Activated naive CD4-positive, alpha-beta T cell treated with anti-CD3 and anti-CD28 coated beads for 36 hours (primary cell): ENCODE data around the gene DPP4. TPM values are rescaled to one million over a fixed set of nuclear protein-coding genes. Genes with fewer than 3 reads are reported as not detected.

Experiments used
- CTCF ChIA-PET: fragments of 350-600 bp; sonication (Branson Sonifier 250); formaldehyde crosslinking; loops from one replicate; lab custom pipeline; 2021; ENCODE audit warnings: antibody characterized with exemption; lab: Charles Lee
- DNase-seq: peaks from one replicate; pipeline ENCODE4 v3.0.0-alpha.2; 2020
- H3K27ac Mint-ChIP-seq: one replicate; pipeline ENCODE4 v1.8.0; 2021; ENCODE audit warnings: mild to moderate bottlenecking, mixed read lengths
- H3K27me3 Mint-ChIP-seq: one replicate; pipeline ENCODE4 v1.8.0; 2021; ENCODE audit warnings: low read depth, mixed read lengths
- H3K36me3 Mint-ChIP-seq: one replicate; pipeline ENCODE4 v1.8.0; 2021; ENCODE audit warnings: low read depth, mixed read lengths
- H3K4me1 Mint-ChIP-seq: one replicate; pipeline ENCODE4 v1.8.0; 2021; ENCODE audit warnings: low read depth, mixed read lengths
- H3K4me3 Mint-ChIP-seq: one replicate; pipeline ENCODE4 v1.8.0; 2021; ENCODE audit warnings: mild to moderate bottlenecking, moderate library complexity, mixed read lengths
- H3K9me3 Mint-ChIP-seq: one replicate; pipeline ENCODE4 v1.8.0; 2021; ENCODE audit warnings: mixed read lengths
- intact Hi-C: fragments of 100-400 bp; cut with micrococcal nuclease; formaldehyde crosslinking; loops from one replicate; pipeline ENCODE4 v1.15.1; 2023
- total RNA-seq, 2 experiments: library from RNA; stranded (reverse); gene quantifications; one replicate each; pipeline ENCODE4 v1.2.3, GENCODE V29; 2021

The DPP4 gene
- total RNA-seq, 2 experiments from 2014 or later, result 11.9 to 12.9 TPM

DNA sequence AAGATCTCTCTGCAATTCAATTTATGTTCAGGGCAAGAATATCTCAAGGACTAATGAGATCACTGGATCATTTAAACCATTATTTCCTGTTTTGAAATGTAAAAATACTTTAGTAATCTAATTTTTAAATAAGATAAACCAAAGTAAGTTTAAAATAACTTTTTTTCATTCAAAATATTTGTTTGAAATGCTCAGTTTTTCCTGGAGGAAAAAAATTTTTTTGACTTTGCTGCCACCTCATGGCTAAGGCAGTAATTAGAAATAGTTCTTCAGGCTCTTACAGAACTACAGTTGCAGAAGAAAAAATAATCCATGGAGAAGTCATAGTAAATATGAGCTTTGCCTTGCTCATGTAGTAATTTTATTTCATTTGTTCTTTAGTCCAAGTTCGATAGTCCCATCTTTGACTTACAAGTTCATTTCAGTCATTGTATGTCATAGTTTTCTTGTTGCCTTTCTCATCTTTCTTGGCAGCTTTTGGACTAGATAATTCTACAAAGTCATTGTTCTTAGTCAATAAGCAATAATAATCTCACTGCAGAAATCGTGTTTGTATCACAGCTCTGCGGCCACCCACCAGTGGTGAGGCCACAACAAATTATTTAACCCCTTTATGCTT is 127.4 kb downstream of the DPP4 start:
- intact Hi-C loops, result loop anchor here (1.0 to 5.0 kb wide), 4 partner anchors 322 to 724 kb away; partner anchors contain the start of gene SLC4A10
- H3K27me3 Mint-ChIP-seq, result no peaks in the 10 kb centered on the region
- H3K4me1 Mint-ChIP-seq, result peaks cover 15% of the 10 kb centered on the region
- DNase-seq, result peak; percentile 38
- CTCF ChIA-PET, result interaction anchor here (0.7 to 4.3 kb wide), 30 partner anchors 8 to 526 kb away, joined by 3 to 57 read pairs (median 4); partner anchors contain the start of gene SLC4A10
- H3K9me3 Mint-ChIP-seq, result no peaks in the 10 kb centered on the region
- no peak overlapping the region for H3K4me3 Mint-ChIP-seq
- H3K27ac Mint-ChIP-seq, result no peak overlapping the region
- H3K36me3 Mint-ChIP-seq, result no peaks in the 10 kb centered on the region

DNA sequence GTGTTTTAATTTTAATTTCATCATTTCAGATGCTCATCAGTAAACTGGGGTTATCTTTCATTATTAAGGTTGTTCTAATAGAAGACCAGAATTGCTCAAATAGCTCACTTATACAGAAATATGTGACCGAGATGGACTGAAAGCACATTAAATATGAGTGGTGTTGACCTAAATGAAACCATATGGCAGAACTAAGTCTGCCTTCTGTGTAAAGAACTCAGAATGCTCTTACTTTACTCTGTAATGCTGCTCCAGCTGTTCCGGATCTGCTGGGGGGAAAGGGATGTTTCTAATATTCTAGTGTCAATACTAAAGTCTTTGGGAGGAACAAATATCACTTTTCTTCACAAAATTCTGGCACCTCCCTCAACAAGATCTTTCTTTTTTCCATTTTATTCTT is 131.0 kb downstream of the DPP4 start:
- Mint-ChIP-seq H3K36me3 (no peaks in the 10 kb centered on the region), H3K4me3 (no peak overlapping the region), H3K27me3 (no peaks in the 10 kb centered on the region), H3K4me1 (peaks cover 13% of the 10 kb centered on the region), H3K9me3 (no peaks in the 10 kb centered on the region), H3K27ac (no peak overlapping the region)
- intact Hi-C loops, result no loop called here
- DNase-seq, result no peak
- CTCF ChIA-PET, result interaction anchor here (0.9 kb wide), 1 partner anchor 357 kb away, joined by 3 read pairs; no protein-coding TSS in a partner anchor

Other genes starting within 250 kb of the DPP4 start
- not detected for gene GCG, start 78.0 kb upstream of the DPP4 start, total RNA-seq
- gene FAP, start 169.2 kb upstream of the DPP4 start, total RNA-seq, result not detected
- 10 to 100 TPM; 33.8 to 34.6 TPM for gene IFIH1, start 244.5 kb upstream of the DPP4 start, total RNA-seq